Posterior vena cava (tissue), 2 donors: Measurements from ENCODE around the gene NCBP2. TPM values are rescaled to one million over a fixed set of nuclear protein-coding genes. Genes with fewer than 3 reads are reported as not detected.

Experiments
- DNase-seq: peaks from one replicate; pipeline ENCODE4 v3.0.0-alpha.2; 2020; ENCODE audit warnings: low spot score
- intact Hi-C, 2 donors: fragments of 100-400 bp; cut with DNase I; formaldehyde crosslinking; loops; one replicate each; pipeline versions ENCODE4 v1.14.1 to v1.14.2; 2022 to 2023
- total RNA-seq, 2 donors: library from RNA; stranded (reverse); fragmentation: NEBNext Ultra II Directional; extraction: Animal tissue kit (Norgen Biotek cat#: 25700); gene quantifications; one replicate each; pipeline ENCODE4 v1.2.1, GENCODE V29; 2021
- donor health status: DM: yes; HTN: yes; CAD: no.
- donor health status: DM: yes; HTN: yes; CAD: no.

NCBP2 gene
- total RNA-seq, 2 donors from 2014 or later: 42.8 to 44.6 TPM

DNA sequence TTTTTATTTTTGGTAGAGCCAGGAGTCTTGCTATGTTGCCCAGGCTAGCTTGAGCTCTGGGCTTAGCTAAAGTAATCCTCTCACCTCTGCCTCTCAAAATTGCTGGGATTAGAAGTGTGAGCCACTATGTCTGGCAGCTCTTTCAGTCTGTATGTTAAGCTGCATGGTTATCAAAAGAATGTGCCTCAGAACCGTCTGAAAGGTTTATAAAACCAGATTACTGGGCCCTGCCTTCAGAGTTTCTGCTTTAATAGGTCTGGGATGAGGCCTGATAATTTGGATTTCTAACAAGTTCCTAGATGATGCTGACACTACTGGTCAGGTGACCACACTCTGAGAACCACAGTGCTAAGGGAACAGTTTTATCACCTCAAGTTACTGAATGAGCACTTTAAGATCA, 40.0 kb downstream of the NCBP2 start:
- DNase-seq: no peak
- intact Hi-C loops: no loop called here

- no peak for DNase-seq
- intact Hi-C loops: no loop called here
Measured at GRCh38 chr3:196901768-196902167, 40.6 kb downstream of the NCBP2 start.

DNA sequence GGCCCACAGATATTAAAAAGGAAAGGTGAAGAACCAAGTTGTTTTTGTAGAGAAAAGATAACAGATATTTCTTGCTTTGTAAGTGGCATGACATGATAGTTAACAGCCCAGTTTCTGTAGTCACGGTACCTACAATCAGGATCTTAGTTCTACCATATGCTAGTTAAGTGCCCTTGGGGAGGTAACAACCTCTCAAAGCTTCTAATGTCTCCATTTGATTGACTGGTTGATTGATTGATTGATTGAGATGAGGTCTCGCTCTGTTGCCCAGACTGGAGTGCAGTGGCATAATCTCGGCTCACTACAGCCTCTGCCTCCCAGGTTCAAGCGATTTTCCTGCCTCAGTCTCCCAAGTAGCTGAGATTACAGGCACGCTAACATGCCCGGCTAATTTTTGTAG, 46.1 kb downstream of the NCBP2 start:
- no peak for DNase-seq
- intact Hi-C loops: no loop called here

- intact Hi-C loops: no loop called here
- no peak for DNase-seq
Measured at GRCh38 chr3:196894557-196895295, 47.6 kb downstream of the NCBP2 start.

- DNase-seq: no peak
Measured at GRCh38 chr3:196889844-196890708, 52.3 kb downstream of the NCBP2 start.

DNA sequence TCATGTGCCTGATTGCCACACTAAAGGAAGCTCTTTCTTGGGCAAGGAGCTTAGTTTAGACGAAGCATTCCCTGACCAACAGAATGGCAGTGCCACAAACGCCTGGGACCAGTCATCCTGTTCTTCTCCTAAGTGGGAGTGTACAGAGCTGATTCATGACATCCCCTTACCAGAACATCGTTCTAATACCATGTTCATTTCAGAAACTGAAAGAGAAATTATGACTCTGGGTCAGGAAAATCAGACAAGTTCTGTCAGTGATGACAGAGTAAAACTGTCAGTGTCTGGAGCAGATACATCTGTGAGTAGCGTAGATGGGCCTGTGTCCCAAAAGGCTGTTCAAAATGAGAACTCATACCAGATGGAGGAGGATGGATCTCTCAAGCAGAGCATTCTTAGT, 56.2 kb downstream of the NCBP2 start:
- intact Hi-C loops: no loop called here
- DNase-seq: no peak

More at GRCh38 chr3:196889844-196890708, 52.3 kb downstream of the NCBP2 start:
- intact Hi-C loops: no loop called here

Other genes with a start within 250 kb of the NCBP2 start
- 1 to 10 TPM in 1 of 2 donors, under 1 TPM in 1; 0.69 to 1.3 TPM for gene CEP19, start 230.3 kb downstream of the NCBP2 start, total RNA-seq
- gene PIGX, start 230.2 kb downstream of the NCBP2 start, total RNA-seq: 10 to 100 TPM; 23.9 to 24.1 TPM
- 10 to 100 TPM; 39.7 to 57.9 TPM for gene PAK2, start 202.7 kb downstream of the NCBP2 start, total RNA-seq
- 10 to 100 TPM; 26.5 to 35.9 TPM for gene SENP5, start 74.6 kb downstream of the NCBP2 start, total RNA-seq
- 1 to 10 TPM; 3.4 to 6.4 TPM for gene PIGZ, start 26.3 kb upstream of the NCBP2 start, total RNA-seq
- gene MELTF, start 87.3 kb upstream of the NCBP2 start, total RNA-seq: 10 to 100 TPM; 12.1 to 19.9 TPM